HEK293 (cell line): ENCODE data around the gene GSTA1.
A peak's percentile ranks its signal among the peaks of the same experiment; 100 is the strongest.
"Not testable (repeated sequence)": the region's sequence is repeated elsewhere in the genome, so short reads cannot be mapped to it uniquely, and the experiment has no call there.

Experiments
- CTCF ChIA-PET: fragments of 350-600 bp; formaldehyde crosslinking; extraction: SDS; loops from one replicate; lab custom pipeline; 2021; ENCODE audit warnings: antibody characterized with exemption; lab: Yijun Ruan, JAX
- POLR2A ChIA-PET: fragments of 300-600 bp; formaldehyde crosslinking; extraction: SDS; loops from one replicate; lab custom pipeline; 2020; ENCODE audit warnings: antibody characterized with exemption, inconsistent platforms; lab: Yijun Ruan, JAX
- H3K27ac ChIP-seq: fragments of 200-500 bp; sonication (Bioruptor generic); 2 replicates; pipeline ENCODE4 v1.5.1; 2014; ENCODE audit warnings: low read depth, low read length, control low read depth, inconsistent platforms; ENCODE audit errors: extremely low read depth
- H3K36me3 ChIP-seq, 2 experiments: fragments of 200-500 bp in 1 of 2; sonication (Bioruptor generic) in 1 of 2; 1 replicate in 1 of 2; 2 replicates in 1 of 2; pipeline ENCODE4 v1.5.1; 2014 to 2017; ENCODE audit warnings: inconsistent platforms in 2 of 2, low read length in 2 of 2; ENCODE audit not compliant: control insufficient read depth in 2 of 2, insufficient read depth in 1 of 2
- H3K4me1 ChIP-seq: fragments of 200-500 bp; sonication (Bioruptor generic); 2 replicates; pipeline ENCODE4 v1.5.1; 2014; ENCODE audit warnings: mild to moderate bottlenecking, low read length, inconsistent platforms; ENCODE audit not compliant: control insufficient read depth, insufficient read depth
- H3K4me3 ChIP-seq: 2 replicates; pipeline ENCODE4 v1.5.1; 2011; ENCODE audit warnings: low read depth, mild to moderate bottlenecking, control low read depth, low read length, moderate library complexity
- H3K9me3 ChIP-seq: fragments of 200-500 bp; sonication (Bioruptor generic); 2 replicates; pipeline ENCODE4 v1.5.1; 2014; ENCODE audit warnings: low read depth, low read length, inconsistent platforms; ENCODE audit not compliant: control insufficient read depth, insufficient read depth
- GLI4 ChIP-seq: fragments of 450-650 bp; formaldehyde crosslinking; IDR thresholded peaks from 2 replicates; pipeline ENCODE4 v1.5.1; 2016; ENCODE audit warnings: missing biosample characterization, missing genetic modification characterization
- ZNF121 ChIP-seq: fragments of 450-650 bp; formaldehyde crosslinking; IDR thresholded peaks from 2 replicates; pipeline ENCODE4 v1.5.1; 2016; ENCODE audit warnings: missing biosample characterization, missing genetic modification characterization
- ZNF138 ChIP-seq: fragments of 450-650 bp; formaldehyde crosslinking; IDR thresholded peaks from 2 replicates; pipeline ENCODE4 v1.5.1; 2016; ENCODE audit warnings: missing biosample characterization, missing genetic modification characterization, borderline replicate concordance
- ZNF140 ChIP-seq: fragments of 450-650 bp; formaldehyde crosslinking; IDR thresholded peaks from 2 replicates; pipeline ENCODE4 v1.5.1; 2016; ENCODE audit warnings: missing biosample characterization, missing genetic modification characterization
- ZNF175 ChIP-seq: fragments of 450-650 bp; formaldehyde crosslinking; IDR thresholded peaks from 2 replicates; pipeline ENCODE4 v1.5.1; 2016; ENCODE audit warnings: missing biosample characterization, missing genetic modification characterization
- ZNF2 ChIP-seq: fragments of 450-650 bp; formaldehyde crosslinking; IDR thresholded peaks from 2 replicates; pipeline ENCODE4 v1.5.1; 2016; ENCODE audit warnings: missing biosample characterization, missing genetic modification characterization
- ZNF423 ChIP-seq: fragments of 450-650 bp; formaldehyde crosslinking; IDR thresholded peaks from 2 replicates; pipeline ENCODE4 v1.5.1; 2016; ENCODE audit warnings: missing biosample characterization, missing genetic modification characterization
- ZNF518A ChIP-seq: fragments of 450-650 bp; formaldehyde crosslinking; conservative IDR thresholded peaks from 2 replicates; pipeline ENCODE4 v1.5.1; 2016; ENCODE audit warnings: low read depth, missing biosample characterization, missing genetic modification characterization
- ZNF529 ChIP-seq: fragments of 450-650 bp; formaldehyde crosslinking; IDR thresholded peaks from 2 replicates; pipeline ENCODE4 v1.5.1; 2017; ENCODE audit warnings: missing genetic modification characterization, missing biosample characterization; ENCODE audit not compliant: insufficient replicate concordance
- ZNF549 ChIP-seq: fragments of 450-650 bp; IDR thresholded peaks from 2 replicates; pipeline ENCODE4 v1.5.1; 2018; ENCODE audit warnings: missing biosample characterization, missing genetic modification characterization, mild to moderate bottlenecking, inconsistent platforms, moderate library complexity
- ZNF561 ChIP-seq: fragments of 450-650 bp; IDR thresholded peaks from 2 replicates; pipeline ENCODE4 v1.5.1; 2018; ENCODE audit warnings: missing biosample characterization, missing genetic modification characterization, borderline replicate concordance
- ZNF677 ChIP-seq: fragments of 450-650 bp; IDR thresholded peaks from 2 replicates; pipeline ENCODE4 v1.5.0; 2018; ENCODE audit warnings: missing biosample characterization, mild to moderate bottlenecking, missing genetic modification characterization, moderate library complexity
- ZNF791 ChIP-seq: fragments of 450-650 bp; formaldehyde crosslinking; IDR thresholded peaks from 2 replicates; pipeline ENCODE4 v1.5.1; 2016; ENCODE audit warnings: missing biosample characterization, missing genetic modification characterization

GSTA1 gene

GRCh38 chr6:52759085-52759484 lies 44.5 kb downstream of the GSTA1 start:
- POLR2A ChIA-PET = no interaction called here
- Histone ChIP-seq H3K4me3 (no peak overlapping the region), H3K27ac (no peak overlapping the region), H3K4me1 (no peaks in the 10 kb centered on the region), H3K9me3 (no peaks in the 10 kb centered on the region)
- CTCF ChIA-PET = interaction anchor here (0.7 to 1.4 kb wide), 3 partner anchors 34 to 1276 kb away, joined by 3 to 4 read pairs (median 3); no protein-coding TSS in a partner anchor
- peak; percentile 56; the same call in 1 of the 2 replicates for TF ChIP-seq ZNF549 (tag by site-specific recombination)
- TF ChIP-seq ZNF677 (tag by site-specific recombination) = no peak
- no peak for TF ChIP-seq ZNF175 (tag by site-specific recombination)
- TF ChIP-seq, all 188 proteins: peak for 1
- H3K36me3 ChIP-seq = no peaks in the 10 kb centered on the region

- POLR2A ChIA-PET, H3K4me3 ChIP-seq, H3K9me3 ChIP-seq, H3K27ac ChIP-seq, H3K36me3 ChIP-seq, H3K4me1 ChIP-seq, CTCF ChIA-PET: not testable (repeated sequence)
Measured at GRCh38 chr6:52757651-52758338, 45.8 kb downstream of the GSTA1 start.

GRCh38 chr6:52754443-52754842 lies 49.2 kb downstream of the GSTA1 start:
- no peak overlapping the region for H3K4me3 ChIP-seq
- no peak for TF ChIP-seq ZNF138 (tag by site-specific recombination)
- TF ChIP-seq ZNF423 = no peak
- TF ChIP-seq ZNF561 = no peak
- TF ChIP-seq ZNF2 (tag by site-specific recombination) = no peak
- no peak for TF ChIP-seq ZNF121 (tag by site-specific recombination)
- no peak for TF ChIP-seq ZNF529 (tag by site-specific recombination)
- TF ChIP-seq ZNF791 = no peak
- TF ChIP-seq ZNF140 (tag by site-specific recombination) = no peak
- TF ChIP-seq ZNF518A (tag by site-specific recombination) = no peak
- TF ChIP-seq GLI4 (tag by site-specific recombination) = no peak
- H3K36me3 ChIP-seq = no peaks in the 10 kb centered on the region
- CTCF ChIA-PET = interaction anchor here (0.6 kb wide), 1 partner anchor 65 kb away, joined by 8 read pairs; no protein-coding TSS in a partner anchor
- POLR2A ChIA-PET = no interaction called here
- no peak overlapping the region for H3K27ac ChIP-seq
- H3K9me3 ChIP-seq = no peaks in the 10 kb centered on the region
- H3K4me1 ChIP-seq = no peaks in the 10 kb centered on the region

- POLR2A ChIA-PET, H3K27ac ChIP-seq, H3K9me3 ChIP-seq, H3K4me1 ChIP-seq, H3K36me3 ChIP-seq, H3K4me3 ChIP-seq: not testable (repeated sequence)
- CTCF ChIA-PET = interaction anchor here (0.9 kb wide), 1 partner anchor 29 kb away, joined by 3 read pairs; no protein-coding TSS in a partner anchor
Measured at GRCh38 chr6:52753137-52753536, 50.5 kb downstream of the GSTA1 start.
